HEK293 (cell line): Measurements from ENCODE around the gene ZNF274.

Source experiments
- CTCF ChIA-PET: fragments of 350-600 bp; formaldehyde crosslinking; extraction: SDS; loops from one replicate; lab custom pipeline; 2021; ENCODE audit warnings: antibody characterized with exemption; lab: Yijun Ruan, JAX
- POLR2A ChIA-PET: fragments of 300-600 bp; formaldehyde crosslinking; extraction: SDS; loops from one replicate; lab custom pipeline; 2020; ENCODE audit warnings: antibody characterized with exemption, inconsistent platforms; lab: Yijun Ruan, JAX
- H3K27ac ChIP-seq: fragments of 200-500 bp; sonication (Bioruptor generic); 2 replicates; pipeline ENCODE4 v1.5.1; 2014; ENCODE audit warnings: low read depth, low read length, control low read depth, inconsistent platforms; ENCODE audit errors: extremely low read depth
- H3K36me3 ChIP-seq, 2 experiments: fragments of 200-500 bp in 1 of 2; sonication (Bioruptor generic) in 1 of 2; 1 replicate in 1 of 2; 2 replicates in 1 of 2; pipeline ENCODE4 v1.5.1; 2014 to 2017; ENCODE audit warnings: inconsistent platforms in 2 of 2, low read length in 2 of 2; ENCODE audit not compliant: control insufficient read depth in 2 of 2, insufficient read depth in 1 of 2
- H3K4me1 ChIP-seq: fragments of 200-500 bp; sonication (Bioruptor generic); 2 replicates; pipeline ENCODE4 v1.5.1; 2014; ENCODE audit warnings: mild to moderate bottlenecking, low read length, inconsistent platforms; ENCODE audit not compliant: control insufficient read depth, insufficient read depth
- H3K4me3 ChIP-seq: 2 replicates; pipeline ENCODE4 v1.5.1; 2011; ENCODE audit warnings: low read depth, mild to moderate bottlenecking, control low read depth, low read length, moderate library complexity
- H3K9me3 ChIP-seq: fragments of 200-500 bp; sonication (Bioruptor generic); 2 replicates; pipeline ENCODE4 v1.5.1; 2014; ENCODE audit warnings: low read depth, low read length, inconsistent platforms; ENCODE audit not compliant: control insufficient read depth, insufficient read depth
- BCL11A ChIP-seq: fragments of 450-650 bp; formaldehyde crosslinking; IDR thresholded peaks from 2 replicates; pipeline ENCODE4 v1.5.1; 2016; ENCODE audit warnings: low read depth, missing biosample characterization, missing genetic modification characterization
- GLIS1 ChIP-seq: fragments of 450-650 bp; formaldehyde crosslinking; IDR thresholded peaks from 2 replicates; pipeline ENCODE4 v1.5.1; 2016; ENCODE audit warnings: missing biosample characterization, missing genetic modification characterization
- HOXA7 ChIP-seq: sonication (generic); formaldehyde crosslinking; IDR thresholded peaks from 2 replicates; pipeline ENCODE4 v1.8.1; 2022; ENCODE audit warnings: missing genetic modification reagents, borderline replicate concordance
- HOXC10 ChIP-seq: sonication (generic); formaldehyde crosslinking; IDR thresholded peaks from 2 replicates; pipeline ENCODE4 v1.8.1; 2023; ENCODE audit warnings: mild to moderate bottlenecking, missing genetic modification reagents
- HOXD13 ChIP-seq: sonication (generic); formaldehyde crosslinking; IDR thresholded peaks from 2 replicates; pipeline ENCODE4 v1.8.0; 2022; ENCODE audit warnings: missing genetic modification reagents, borderline replicate concordance
- IKZF3 ChIP-seq: fragments of 450-650 bp; IDR thresholded peaks from 2 replicates; pipeline ENCODE4 v1.5.0; 2018; ENCODE audit warnings: missing biosample characterization, mild to moderate bottlenecking, missing genetic modification characterization, moderate library complexity
- KLF1 ChIP-seq: fragments of 450-650 bp; formaldehyde crosslinking; IDR thresholded peaks from 2 replicates; pipeline ENCODE4 v1.5.1; 2016; ENCODE audit warnings: missing biosample characterization, missing genetic modification characterization
- KLF16 ChIP-seq: fragments of 450-650 bp; formaldehyde crosslinking; IDR thresholded peaks from 2 replicates; pipeline ENCODE4 v1.5.1; 2017; ENCODE audit warnings: missing biosample characterization, missing genetic modification characterization
- SP2 ChIP-seq: fragments of 450-650 bp; formaldehyde crosslinking; IDR thresholded peaks from 2 replicates; pipeline ENCODE4 v1.5.1; 2016; ENCODE audit warnings: missing biosample characterization, missing genetic modification characterization
- ZBTB11 ChIP-seq: fragments of 450-650 bp; formaldehyde crosslinking; conservative IDR thresholded peaks from 2 replicates; pipeline ENCODE4 v1.5.1; 2016; ENCODE audit warnings: low read depth, missing biosample characterization, missing genetic modification characterization
- ZBTB26 ChIP-seq: fragments of 450-650 bp; formaldehyde crosslinking; optimal IDR thresholded peaks from 2 replicates; pipeline ENCODE3; 2016; ENCODE audit warnings: missing biosample characterization, mild to moderate bottlenecking, missing genetic modification characterization
- ZBTB7A ChIP-seq: fragments of 450-650 bp; formaldehyde crosslinking; IDR thresholded peaks from 2 replicates; pipeline ENCODE4 v1.5.1; 2016; ENCODE audit warnings: low read depth, missing biosample characterization, missing genetic modification characterization
- ZNF19 ChIP-seq: fragments of 450-650 bp; formaldehyde crosslinking; IDR thresholded peaks from 2 replicates; pipeline ENCODE4; 2016; ENCODE audit warnings: missing biosample characterization, missing genetic modification characterization, low read depth
- ZNF335 ChIP-seq: fragments of 450-650 bp; formaldehyde crosslinking; conservative IDR thresholded peaks from 2 replicates; pipeline ENCODE4 v1.5.1; 2016; ENCODE audit warnings: missing biosample characterization, missing genetic modification characterization
- ZNF350 ChIP-seq: fragments of 450-650 bp; formaldehyde crosslinking; IDR thresholded peaks from 2 replicates; pipeline ENCODE4 v1.5.0; 2017; ENCODE audit warnings: missing biosample characterization, mild to moderate bottlenecking, missing genetic modification characterization
- ZNF423 ChIP-seq: fragments of 450-650 bp; formaldehyde crosslinking; IDR thresholded peaks from 2 replicates; pipeline ENCODE4 v1.5.1; 2016; ENCODE audit warnings: missing biosample characterization, missing genetic modification characterization
- ZNF571 ChIP-seq: fragments of 450-650 bp; formaldehyde crosslinking; IDR thresholded peaks from 2 replicates; pipeline ENCODE4 v1.5.0; 2017; ENCODE audit warnings: missing biosample characterization, missing genetic modification characterization
- ZNF776 ChIP-seq: fragments of 450-650 bp; formaldehyde crosslinking; IDR thresholded peaks from 2 replicates; pipeline ENCODE4 v1.5.0; 2017; ENCODE audit warnings: missing biosample characterization, missing genetic modification characterization, borderline replicate concordance
- ZNF792 ChIP-seq: fragments of 450-650 bp; formaldehyde crosslinking; IDR thresholded peaks from 2 replicates; pipeline ENCODE4 v1.5.1; 2016; ENCODE audit warnings: missing biosample characterization, missing genetic modification characterization
- ZSCAN23 ChIP-seq: fragments of 450-650 bp; formaldehyde crosslinking; IDR thresholded peaks from 2 replicates; pipeline ENCODE4 v1.5.1; 2016; ENCODE audit warnings: missing biosample characterization, missing genetic modification characterization
- TF ChIP-seq, protein P1 (sequence below): fragments of 450-650 bp; formaldehyde crosslinking; IDR thresholded peaks from 2 replicates; pipeline ENCODE4 v1.5.1; 2016; ENCODE audit warnings: missing biosample characterization, missing genetic modification characterization
- TF ChIP-seq, protein P2 (sequence below): IDR thresholded peaks from 2 replicates; pipeline ENCODE4 v1.6.1; 2011; ENCODE audit warnings: mild to moderate bottlenecking, low read depth, low read length, borderline replicate concordance
- TF ChIP-seq, protein P3 (sequence below): fragments of 450-650 bp; formaldehyde crosslinking; IDR thresholded peaks from 2 replicates; pipeline ENCODE4 v1.5.1; 2017; ENCODE audit warnings: missing biosample characterization, missing genetic modification characterization
- TF ChIP-seq, protein P4 (sequence below): fragments of 450-650 bp; formaldehyde crosslinking; IDR thresholded peaks from 2 replicates; pipeline ENCODE4 v1.5.1; 2016; ENCODE audit warnings: missing biosample characterization, missing genetic modification characterization

ZNF274 gene

DNA sequence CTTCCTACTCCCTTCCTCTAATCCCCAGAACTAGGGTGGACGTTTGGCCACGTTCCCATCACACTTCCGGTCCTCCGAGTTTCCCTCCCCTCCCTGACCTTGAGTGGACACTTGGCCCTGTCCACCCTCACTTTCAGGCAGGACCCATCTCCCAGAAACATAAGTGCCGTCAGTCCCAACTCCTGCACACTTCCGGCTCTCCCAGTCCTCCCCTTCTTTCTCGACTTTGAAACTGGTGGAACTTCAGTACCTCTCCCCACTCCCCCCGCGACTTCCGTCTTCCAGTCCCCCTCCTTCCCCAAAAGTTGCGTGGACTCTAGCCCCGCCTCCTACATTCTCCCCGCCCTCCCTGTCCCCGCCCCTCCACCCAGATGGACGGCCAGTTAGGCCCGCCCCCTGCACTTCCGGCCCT, 278 bp upstream of the ZNF274 start (continued):
- 0 out of 2 replicates have a peak, but pooled peaks have one; percentile 13 for TF ChIP-seq BCL11A
- TF ChIP-seq ZNF792 (tag by site-specific recombination): 0 out of 2 replicates have a peak, but pooled peaks have one; percentile 23
- TF ChIP-seq, protein P1, sequence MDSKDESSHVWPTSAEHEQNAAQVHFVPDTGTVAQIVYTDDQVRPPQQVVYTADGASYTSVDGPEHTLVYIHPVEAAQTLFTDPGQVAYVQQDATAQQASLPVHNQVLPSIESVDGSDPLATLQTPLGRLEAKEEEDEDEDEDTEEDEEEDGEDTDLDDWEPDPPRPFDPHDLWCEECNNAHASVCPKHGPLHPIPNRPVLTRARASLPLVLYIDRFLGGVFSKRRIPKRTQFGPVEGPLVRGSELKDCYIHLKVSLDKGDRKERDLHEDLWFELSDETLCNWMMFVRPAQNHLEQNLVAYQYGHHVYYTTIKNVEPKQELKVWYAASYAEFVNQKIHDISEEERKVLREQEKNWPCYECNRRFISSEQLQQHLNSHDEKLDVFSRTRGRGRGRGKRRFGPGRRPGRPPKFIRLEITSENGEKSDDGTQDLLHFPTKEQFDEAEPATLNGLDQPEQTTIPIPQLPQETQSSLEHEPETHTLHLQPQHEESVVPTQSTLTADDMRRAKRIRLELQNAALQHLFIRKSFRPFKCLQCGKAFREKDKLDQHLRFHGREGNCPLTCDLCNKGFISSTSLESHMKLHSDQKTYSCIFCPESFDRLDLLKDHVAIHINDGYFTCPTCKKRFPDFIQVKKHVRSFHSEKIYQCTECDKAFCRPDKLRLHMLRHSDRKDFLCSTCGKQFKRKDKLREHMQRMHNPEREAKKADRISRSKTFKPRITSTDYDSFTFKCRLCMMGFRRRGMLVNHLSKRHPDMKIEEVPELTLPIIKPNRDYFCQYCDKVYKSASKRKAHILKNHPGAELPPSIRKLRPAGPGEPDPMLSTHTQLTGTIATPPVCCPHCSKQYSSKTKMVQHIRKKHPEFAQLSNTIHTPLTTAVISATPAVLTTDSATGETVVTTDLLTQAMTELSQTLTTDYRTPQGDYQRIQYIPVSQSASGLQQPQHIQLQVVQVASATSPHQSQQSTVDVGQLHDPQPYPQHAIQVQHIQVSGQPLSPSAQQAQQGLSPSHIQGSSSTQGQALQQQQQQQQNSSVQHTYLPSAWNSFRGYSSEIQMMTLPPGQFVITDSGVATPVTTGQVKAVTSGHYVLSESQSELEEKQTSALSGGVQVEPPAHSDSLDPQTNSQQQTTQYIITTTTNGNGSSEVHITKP (tag by site-specific recombination): peak; percentile 88
- TF ChIP-seq ZNF335 (tag by site-specific recombination): 0 out of 2 replicates have a peak, but pooled peaks have one; percentile 15
- TF ChIP-seq ZNF350 (tag by site-specific recombination): no peak
- TF ChIP-seq ZSCAN23 (tag by site-specific recombination): no peak
- peak; percentile 70 for TF ChIP-seq ZBTB11 (tag by site-specific recombination)
- peak; percentile 43; the same call in 1 of the 2 replicates for TF ChIP-seq ZNF19 (tag by site-specific recombination)
- TF ChIP-seq HOXD13 (CRISPR knock-in tag): peak; percentile 74
- TF ChIP-seq, all 188 proteins: peak for 22

DNA sequence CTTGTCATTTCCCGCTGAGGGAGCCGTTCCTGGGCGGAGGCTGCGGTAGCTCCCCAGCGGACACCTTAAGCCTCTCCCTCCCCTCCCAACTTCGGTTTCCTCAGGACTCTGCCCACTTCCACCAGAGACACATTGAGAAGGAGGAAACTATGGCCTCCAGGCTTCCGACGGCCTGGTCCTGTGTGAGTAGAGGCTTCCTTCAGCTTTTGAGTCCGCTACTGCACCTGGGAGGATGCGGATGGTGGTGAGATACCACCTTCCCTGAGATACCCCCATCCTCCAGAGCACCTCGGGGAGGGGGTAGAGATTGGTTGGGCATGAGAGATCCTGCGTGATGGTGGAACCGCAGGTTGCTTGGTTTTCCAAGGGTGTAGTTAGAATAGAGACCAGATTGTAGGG, 955 bp downstream of the ZNF274 start:
- Histone ChIP-seq H3K36me3 (peaks cover 30 to 43% of the 10 kb centered on the region in 2 experiments), H3K27ac (peak overlapping the region; percentile 85), H3K4me3 (peak overlapping the region; percentile 95), H3K9me3 (peaks cover 7% of the 10 kb centered on the region), H3K4me1 (no peaks in the 10 kb centered on the region)
- CTCF ChIA-PET: interaction anchor here (0.5 to 1.5 kb wide), 3 partner anchors 13 to 774 kb away, joined by 3 to 5 read pairs (median 4); no protein-coding TSS in a partner anchor
- POLR2A ChIA-PET: interaction anchor here (0.6 to 2.6 kb wide), 18 partner anchors 12 to 749 kb away, joined by 3 to 12 read pairs (median 4); partner anchors contain the start of genes TRIM28, ZBTB45, ZNF329 and ZNF544
- no peak for TF ChIP-seq IKZF3 (tag by site-specific recombination)
- peak; percentile 49; the same call in 1 of the 2 replicates for TF ChIP-seq GLIS1 (tag by site-specific recombination)
- peak; percentile 71 for TF ChIP-seq SP2 (tag by site-specific recombination)
- TF ChIP-seq, protein P2, sequence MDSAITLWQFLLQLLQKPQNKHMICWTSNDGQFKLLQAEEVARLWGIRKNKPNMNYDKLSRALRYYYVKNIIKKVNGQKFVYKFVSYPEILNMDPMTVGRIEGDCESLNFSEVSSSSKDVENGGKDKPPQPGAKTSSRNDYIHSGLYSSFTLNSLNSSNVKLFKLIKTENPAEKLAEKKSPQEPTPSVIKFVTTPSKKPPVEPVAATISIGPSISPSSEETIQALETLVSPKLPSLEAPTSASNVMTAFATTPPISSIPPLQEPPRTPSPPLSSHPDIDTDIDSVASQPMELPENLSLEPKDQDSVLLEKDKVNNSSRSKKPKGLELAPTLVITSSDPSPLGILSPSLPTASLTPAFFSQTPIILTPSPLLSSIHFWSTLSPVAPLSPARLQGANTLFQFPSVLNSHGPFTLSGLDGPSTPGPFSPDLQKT: no peak
- no peak for TF ChIP-seq KLF16 (tag by site-specific recombination)
- TF ChIP-seq ZBTB7A (tag by site-specific recombination): no peak
- no peak for TF ChIP-seq ZNF776 (tag by site-specific recombination)
- peak; percentile 93; the same call in 1 of the 2 replicates for TF ChIP-seq KLF1 (tag by site-specific recombination)
- no peak for TF ChIP-seq ZNF571 (tag by site-specific recombination)
- TF ChIP-seq ZNF423 (tag by site-specific recombination): no peak
- no peak for TF ChIP-seq HOXA7 (CRISPR knock-in tag)
- TF ChIP-seq, protein P3, sequence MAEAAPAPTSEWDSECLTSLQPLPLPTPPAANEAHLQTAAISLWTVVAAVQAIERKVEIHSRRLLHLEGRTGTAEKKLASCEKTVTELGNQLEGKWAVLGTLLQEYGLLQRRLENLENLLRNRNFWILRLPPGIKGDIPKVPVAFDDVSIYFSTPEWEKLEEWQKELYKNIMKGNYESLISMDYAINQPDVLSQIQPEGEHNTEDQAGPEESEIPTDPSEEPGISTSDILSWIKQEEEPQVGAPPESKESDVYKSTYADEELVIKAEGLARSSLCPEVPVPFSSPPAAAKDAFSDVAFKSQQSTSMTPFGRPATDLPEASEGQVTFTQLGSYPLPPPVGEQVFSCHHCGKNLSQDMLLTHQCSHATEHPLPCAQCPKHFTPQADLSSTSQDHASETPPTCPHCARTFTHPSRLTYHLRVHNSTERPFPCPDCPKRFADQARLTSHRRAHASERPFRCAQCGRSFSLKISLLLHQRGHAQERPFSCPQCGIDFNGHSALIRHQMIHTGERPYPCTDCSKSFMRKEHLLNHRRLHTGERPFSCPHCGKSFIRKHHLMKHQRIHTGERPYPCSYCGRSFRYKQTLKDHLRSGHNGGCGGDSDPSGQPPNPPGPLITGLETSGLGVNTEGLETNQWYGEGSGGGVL (tag by site-specific recombination): no peak
- TF ChIP-seq, protein P4, sequence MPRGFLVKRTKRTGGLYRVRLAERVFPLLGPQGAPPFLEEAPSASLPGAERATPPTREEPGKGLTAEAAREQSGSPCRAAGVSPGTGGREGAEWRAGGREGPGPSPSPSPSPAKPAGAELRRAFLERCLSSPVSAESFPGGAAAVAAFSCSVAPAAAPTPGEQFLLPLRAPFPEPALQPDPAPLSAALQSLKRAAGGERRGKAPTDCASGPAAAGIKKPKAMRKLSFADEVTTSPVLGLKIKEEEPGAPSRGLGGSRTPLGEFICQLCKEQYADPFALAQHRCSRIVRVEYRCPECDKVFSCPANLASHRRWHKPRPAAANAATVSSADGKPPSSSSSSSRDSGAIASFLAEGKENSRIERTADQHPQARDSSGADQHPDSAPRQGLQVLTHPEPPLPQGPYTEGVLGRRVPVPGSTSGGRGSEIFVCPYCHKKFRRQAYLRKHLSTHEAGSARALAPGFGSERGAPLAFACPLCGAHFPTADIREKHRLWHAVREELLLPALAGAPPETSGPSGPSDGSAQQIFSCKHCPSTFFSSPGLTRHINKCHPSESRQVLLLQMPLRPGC (tag by site-specific recombination): no peak
- TF ChIP-seq ZBTB26 (tag by site-specific recombination): no peak
- TF ChIP-seq HOXC10 (CRISPR knock-in tag): no peak
